ENCODE data around the gene CSAD. TPM values are rescaled to one million over a fixed set of nuclear protein-coding genes. Genes with fewer than 3 reads are reported as not detected.

CSAD gene
- total RNA-seq, result 8.5 and 10.6 TPM in 2 replicates

GRCh38 chr12:53180220-53180930 lies at the start of gene CSAD, which contains the start of gene ZNF740:
Gene CSAD (minus strand): TSS chr12:53180925. CDS start chr12:53173470, 7,455 bp downstream.
Gene ZNF740 (plus strand): TSS chr12:53180722. CDS start chr12:53181984, 1,262 bp downstream.

DNA sequence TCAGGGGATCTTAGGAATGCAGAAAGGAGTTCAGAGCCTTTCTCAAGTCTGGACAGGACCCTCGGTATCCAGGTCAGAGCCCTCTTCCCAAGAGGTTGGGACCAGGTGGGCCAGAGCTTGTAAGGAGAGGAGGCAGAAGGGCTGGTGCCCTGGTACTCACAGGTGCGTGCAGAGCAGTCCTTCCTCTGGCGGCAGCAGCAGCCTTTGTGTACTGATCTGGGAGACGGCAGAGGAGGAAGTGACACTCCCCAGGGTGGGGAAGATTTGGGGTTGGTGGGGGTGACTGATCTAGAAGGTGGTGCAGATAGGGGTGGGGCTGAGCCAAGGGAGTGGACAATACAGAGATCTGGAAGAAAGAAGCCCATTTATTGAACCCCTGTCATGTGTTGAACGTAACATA lies 26.3 kb upstream of the CSAD start, which contains the start of gene ITGB7:
Gene ITGB7 (minus strand): TSS at position 210 of the 400 bp plus-strand sequence. CDS start 6,808 bp downstream, outside the sequence.

Other genes with a start within 250 kb of the CSAD start
- 270 and 810 TPM in 2 replicates for gene KRT18, start 231.8 kb downstream of the CSAD start, total RNA-seq
- 528 and 820 TPM in 2 replicates for gene EIF4B, start 174.5 kb downstream of the CSAD start, total RNA-seq
- 95.6 and 138 TPM in 2 replicates for gene TNS2, start 130.9 kb downstream of the CSAD start, total RNA-seq
- 12.2 and 17.6 TPM in 2 replicates for gene SPRYD3, start 101.5 kb downstream of the CSAD start, total RNA-seq
- 779 and 1,045 TPM in 2 replicates for gene IGFBP6, start 83.3 kb downstream of the CSAD start, total RNA-seq
- 0.12 TPM in 1 of 2 replicates, not detected in the other for gene SOAT2, start 77.4 kb downstream of the CSAD start, total RNA-seq
- 3.7 and 9.4 TPM in 2 replicates for gene ZNF740, start 203 bp downstream of the CSAD start, total RNA-seq
- 0.17 TPM in 1 of 2 replicates, not detected in the other for gene ITGB7, start 26.3 kb upstream of the CSAD start, total RNA-seq
- 20.2 and 57.0 TPM in 2 replicates for gene RARG, start 51.3 kb upstream of the CSAD start, total RNA-seq
- 0.12 and 1.8 TPM in 2 replicates for gene ESPL1, start 87.4 kb upstream of the CSAD start, total RNA-seq
- 559 and 576 TPM in 2 replicates for gene PFDN5, start 114.6 kb upstream of the CSAD start, total RNA-seq
- 43.3 and 64.9 TPM in 2 replicates for gene MYG1, start 118.8 kb upstream of the CSAD start, total RNA-seq
- gene AAAS, start 140.7 kb upstream of the CSAD start, total RNA-seq, result 40.7 and 41.6 TPM in 2 replicates
- not detected in 2 replicates for gene SP7, start 155.4 kb upstream of the CSAD start, total RNA-seq
- 23.9 and 33.4 TPM in 2 replicates for gene SP1, start 199.3 kb upstream of the CSAD start, total RNA-seq
- gene AMHR2, start 242.9 kb upstream of the CSAD start, total RNA-seq, result 0.09 and 0.23 TPM in 2 replicates